Dedifferentiated amniotic fluid mesenchymal stem cell (primary cell): ENCODE measurements around the gene ADAMTS12.

Experiments used
- DNase-seq: peaks from one replicate; pipeline ENCODE4 v3.0.0-alpha.2; 2016; ENCODE audit errors: extremely low spot score

ADAMTS12 gene

GRCh38 chr5:33806738-33807442 is 84.9 kb downstream of the ADAMTS12 start:
- DNase-seq: peak; percentile 38

- no peak for DNase-seq
Measured at GRCh38 chr5:33801292-33801691, 90.5 kb downstream of the ADAMTS12 start.

GRCh38 chr5:33800241-33800950 is 91.4 kb downstream of the ADAMTS12 start:
- DNase-seq: no peak

- no peak for DNase-seq
Measured at GRCh38 chr5:33795496-33795895, 96.3 kb downstream of the ADAMTS12 start.

GRCh38 chr5:33794550-33795181 is 97.1 kb downstream of the ADAMTS12 start:
- DNase-seq: no peak

- DNase-seq: no peak
Measured at GRCh38 chr5:33793836-33794549, 97.8 kb downstream of the ADAMTS12 start.

GRCh38 chr5:33793276-33793675 is 98.5 kb downstream of the ADAMTS12 start:
- DNase-seq: no peak

- no peak for DNase-seq
Measured at GRCh38 chr5:33792559-33792958, 99.2 kb downstream of the ADAMTS12 start.

- no peak for DNase-seq
Measured at GRCh38 chr5:33789567-33789957, 102.2 kb downstream of the ADAMTS12 start.

- peak; percentile 86 for DNase-seq
Measured at GRCh38 chr5:33788922-33789566, 102.7 kb downstream of the ADAMTS12 start.

GRCh38 chr5:33785571-33785970 is 106.2 kb downstream of the ADAMTS12 start:
- DNase-seq: no peak

GRCh38 chr5:33781286-33781685 is 110.5 kb downstream of the ADAMTS12 start:
- peak; percentile 19 for DNase-seq

- DNase-seq: no peak
Measured at GRCh38 chr5:33776151-33776660, 115.6 kb downstream of the ADAMTS12 start.

GRCh38 chr5:33774341-33774740 is 117.4 kb downstream of the ADAMTS12 start:
- DNase-seq: no peak

- DNase-seq: no peak
Measured at GRCh38 chr5:33772380-33772897, 119.4 kb downstream of the ADAMTS12 start.

GRCh38 chr5:33769968-33770367 is 121.8 kb downstream of the ADAMTS12 start:
- DNase-seq: no peak

- no peak for DNase-seq
Measured at GRCh38 chr5:33769196-33769595, 122.6 kb downstream of the ADAMTS12 start.

GRCh38 chr5:33766023-33766422 is 125.8 kb downstream of the ADAMTS12 start:
- no peak for DNase-seq

GRCh38 chr5:33764786-33765185 is 127.0 kb downstream of the ADAMTS12 start:
- no peak for DNase-seq

GRCh38 chr5:33763435-33763834 is 128.4 kb downstream of the ADAMTS12 start:
- DNase-seq: no peak

GRCh38 chr5:33762859-33763258 is 128.9 kb downstream of the ADAMTS12 start:
- no peak for DNase-seq
